ENCODE measurements around the gene WBP1. TPM values are rescaled to one million over a fixed set of nuclear protein-coding genes. Genes with fewer than 3 reads are reported as not detected.
A peak's percentile ranks its signal among the peaks of the same experiment; 100 is the strongest.

The WBP1 gene
- total RNA-seq, 4 donors from 2014 or later: 60.7 to 119 (median 102) TPM

GRCh38 chr2:74501335-74502071 is 43.3 kb downstream of the WBP1 start:
- TF ChIP-seq CTCF (IDR thresholded peaks at IDR 0.05) (no peak), POLR2A (IDR thresholded peaks at IDR 0.05) (no peak)
- Histone ChIP-seq H3K27me3 (peaks cover 7% of the 10 kb centered on the region), H3K4me1 (peaks cover 40 to 48% of the 10 kb centered on the region in 2 donors), H3K9me3 (no peaks in the 10 kb centered on the region), H3K36me3 (peaks cover 11 to 12% of the 10 kb centered on the region in 2 donors), H3K27ac (no peak overlapping the region), H3K4me3 (replicated peaks in 1 of 3) (no peak overlapping the region)
- intact Hi-C loops (cut with DNase I): no loop called here
- DNase-seq: no peak
- WGBS, 2 donors: 76 to 78% methylated on average over 18 of the region's 18 CpGs

GRCh38 chr2:74502147-74502719 is 44.0 kb downstream of the WBP1 start:
- intact Hi-C loops (cut with DNase I): no loop called here
- Histone ChIP-seq H3K4me3 (replicated peaks in 1 of 3) (peak overlapping the region in 1 of 3 donors; percentile 29), H3K4me1 (peaks cover 45 to 51% of the 10 kb centered on the region in 2 donors), H3K36me3 (peaks cover 11 to 12% of the 10 kb centered on the region in 2 donors), H3K27ac (peak overlapping the region in 2 of 3 donors; percentile 46 to 60), H3K27me3 (peaks cover 7% of the 10 kb centered on the region), H3K9me3 (no peaks in the 10 kb centered on the region)
- DNase-seq: no peak
- TF ChIP-seq POLR2A (IDR thresholded peaks at IDR 0.05): no peak
- TF ChIP-seq CTCF (IDR thresholded peaks at IDR 0.05): no peak
- WGBS, 2 donors: 23 to 25% methylated on average over 25 to 27 of the region's 32 CpGs

GRCh38 chr2:74502720-74503505 is 44.7 kb downstream of the WBP1 start:
- Histone ChIP-seq H3K4me3 (replicated peaks in 1 of 3) (peak overlapping the region in 1 of 3 donors; percentile 29), H3K9me3 (no peaks in the 10 kb centered on the region), H3K27ac (peak overlapping the region in 2 of 3 donors; percentile 46 to 60), H3K4me1 (peaks cover 39 to 45% of the 10 kb centered on the region in 2 donors), H3K36me3 (peaks cover 11 to 12% of the 10 kb centered on the region in 2 donors), H3K27me3 (peaks cover 7% of the 10 kb centered on the region)
- 0 to 7% methylated on average over 7 to 24 of the region's 67 CpGs for WGBS, 2 donors
- intact Hi-C loops (cut with DNase I): no loop called here
- peak; percentile 60 to 68 for DNase-seq
- TF ChIP-seq POLR2A (IDR thresholded peaks at IDR 0.05) (peak in 1 of 2 donors; percentile 39), CTCF (IDR thresholded peaks at IDR 0.05) (no peak)

GRCh38 chr2:74503506-74504475 is 45.6 kb downstream of the WBP1 start:
- WGBS, 2 donors: 50 to 55% methylated on average over 41 to 45 of the region's 45 CpGs
- no peak for DNase-seq
- peak overlapping the region in 1 of 3 donors; percentile 29 for H3K4me3 ChIP-seq (replicated peaks in 1 of 3)
- no peaks in the 10 kb centered on the region for H3K9me3 ChIP-seq
- H3K36me3 ChIP-seq: peaks cover 11 to 12% of the 10 kb centered on the region in 2 donors
- H3K27ac ChIP-seq: peak overlapping the region; percentile 42 to 60 (median 46)
- peak in 1 of 2 donors; percentile 4 for TF ChIP-seq POLR2A (IDR thresholded peaks at IDR 0.05)
- no peak for TF ChIP-seq CTCF (IDR thresholded peaks at IDR 0.05)
- H3K4me1 ChIP-seq: peaks cover 33 to 42% of the 10 kb centered on the region in 2 donors
- intact Hi-C loops (cut with DNase I): no loop called here
- peaks cover 7% of the 10 kb centered on the region for H3K27me3 ChIP-seq

Measured in thyroid gland (tissue), 4 donors.